DND-41 (cell line): ENCODE measurements around the gene LHPP.

Experiments used
- EZH2 ChIP-seq: IDR thresholded peaks from 3 replicates; pipeline ENCODE4 v1.6.1; 2012; ENCODE audit warnings: borderline replicate concordance, low read depth, mild to moderate bottlenecking, moderate library complexity, low read length, inconsistent platforms; ENCODE audit not compliant: severe bottlenecking
- TF ChIP-seq, protein P1 (sequence below): IDR thresholded peaks from 2 replicates; pipeline ENCODE4 v1.5.1; 2012; ENCODE audit warnings: borderline replicate concordance, low read length, moderate library complexity, mild to moderate bottlenecking; ENCODE audit not compliant: poor library complexity, severe bottlenecking; ENCODE audit errors: extremely low read depth

GRCh38 chr10:124592736-124593430, 131.3 kb downstream of the LHPP start:
- TF ChIP-seq, protein P1, sequence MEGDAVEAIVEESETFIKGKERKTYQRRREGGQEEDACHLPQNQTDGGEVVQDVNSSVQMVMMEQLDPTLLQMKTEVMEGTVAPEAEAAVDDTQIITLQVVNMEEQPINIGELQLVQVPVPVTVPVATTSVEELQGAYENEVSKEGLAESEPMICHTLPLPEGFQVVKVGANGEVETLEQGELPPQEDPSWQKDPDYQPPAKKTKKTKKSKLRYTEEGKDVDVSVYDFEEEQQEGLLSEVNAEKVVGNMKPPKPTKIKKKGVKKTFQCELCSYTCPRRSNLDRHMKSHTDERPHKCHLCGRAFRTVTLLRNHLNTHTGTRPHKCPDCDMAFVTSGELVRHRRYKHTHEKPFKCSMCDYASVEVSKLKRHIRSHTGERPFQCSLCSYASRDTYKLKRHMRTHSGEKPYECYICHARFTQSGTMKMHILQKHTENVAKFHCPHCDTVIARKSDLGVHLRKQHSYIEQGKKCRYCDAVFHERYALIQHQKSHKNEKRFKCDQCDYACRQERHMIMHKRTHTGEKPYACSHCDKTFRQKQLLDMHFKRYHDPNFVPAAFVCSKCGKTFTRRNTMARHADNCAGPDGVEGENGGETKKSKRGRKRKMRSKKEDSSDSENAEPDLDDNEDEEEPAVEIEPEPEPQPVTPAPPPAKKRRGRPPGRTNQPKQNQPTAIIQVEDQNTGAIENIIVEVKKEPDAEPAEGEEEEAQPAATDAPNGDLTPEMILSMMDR, result no peak
- TF ChIP-seq EZH2, result no peak
